HUES64 (cell line): ENCODE data around the gene ADAMTS17.

Source experiments
- H3K27ac ChIP-seq: 2 replicates; pipeline ENCODE4 v1.7.0; 2013; ENCODE audit warnings: low read depth, low read length, inconsistent platforms
- H3K27me3 ChIP-seq: 2 replicates; pipeline ENCODE4 v1.6.1; 2013; ENCODE audit warnings: mild to moderate bottlenecking, low read length; ENCODE audit not compliant: insufficient read depth
- H3K36me3 ChIP-seq: 2 replicates; pipeline ENCODE4 v1.6.1; 2013; ENCODE audit warnings: mild to moderate bottlenecking, low read length; ENCODE audit not compliant: insufficient read depth
- H3K4me1 ChIP-seq: 2 replicates; pipeline ENCODE4 v1.6.1; 2013; ENCODE audit warnings: mild to moderate bottlenecking, low read length, moderate library complexity; ENCODE audit not compliant: insufficient read depth
- H3K4me3 ChIP-seq: 2 replicates; pipeline ENCODE4 v1.5.1; 2013; ENCODE audit warnings: mild to moderate bottlenecking, low read length, moderate library complexity
- H3K9ac ChIP-seq: 2 replicates; pipeline ENCODE4 v1.6.1; 2013; ENCODE audit warnings: mild to moderate bottlenecking, low read depth, low read length
- H3K9me3 ChIP-seq: 2 replicates; pipeline ENCODE4 v1.6.1; 2013; ENCODE audit warnings: low read depth, low read length; ENCODE audit not compliant: insufficient read depth
- WGBS: fragments of 150-250, 120-280 bp; methylation state at CpG from one replicate; pipeline ENCODE4 v1.1.7; 2013; ENCODE audit warnings: missing lambda C conversion rate; 5-methylcytosine and 5-hydroxymethylcytosine counted together

The ADAMTS17 gene

GRCh38 chr15:100308608-100309007, 33.2 kb downstream of the ADAMTS17 start:
- 96% methylated on average over 4 of the region's 4 CpGs for WGBS
- Histone ChIP-seq H3K4me3 (no peak overlapping the region), H3K27ac (no peak overlapping the region), H3K9ac (no peak overlapping the region), H3K9me3 (0 out of 2 replicates have a peak, but pooled peaks cover 7% of the 10 kb centered on the region), H3K4me1 (no peaks in the 10 kb centered on the region), H3K27me3 (no peaks in the 10 kb centered on the region), H3K36me3 (no peaks in the 10 kb centered on the region)

GRCh38 chr15:100308213-100308600, 33.6 kb downstream of the ADAMTS17 start:
- H3K4me3 ChIP-seq, result no peak overlapping the region
- H3K9ac ChIP-seq, result no peak overlapping the region
- no peak overlapping the region for H3K27ac ChIP-seq
- H3K9me3 ChIP-seq, result 0 out of 2 replicates have a peak, but pooled peaks cover 7% of the 10 kb centered on the region
- H3K4me1 ChIP-seq, result no peaks in the 10 kb centered on the region
- 85% methylated on average over 7 of the region's 7 CpGs for WGBS
- H3K36me3 ChIP-seq, result no peaks in the 10 kb centered on the region
- no peaks in the 10 kb centered on the region for H3K27me3 ChIP-seq

GRCh38 chr15:100307241-100308212, 34.2 kb downstream of the ADAMTS17 start:
- 94% methylated on average over 16 of the region's 16 CpGs for WGBS

GRCh38 chr15:100306098-100306497, 35.7 kb downstream of the ADAMTS17 start:
- H3K4me3 ChIP-seq, result no peak overlapping the region
- no peaks in the 10 kb centered on the region for H3K27me3 ChIP-seq
- H3K27ac ChIP-seq, result no peak overlapping the region
- H3K36me3 ChIP-seq, result no peaks in the 10 kb centered on the region
- H3K4me1 ChIP-seq, result no peaks in the 10 kb centered on the region
- H3K9ac ChIP-seq, result no peak overlapping the region
- 96% methylated on average over 8 of the region's 8 CpGs for WGBS
- 0 out of 2 replicates have a peak, but pooled peaks cover under 1% of the 10 kb centered on the region for H3K9me3 ChIP-seq

More at GRCh38 chr15:100307241-100308212, 34.2 kb downstream of the ADAMTS17 start:
- Histone ChIP-seq H3K4me3 (no peak overlapping the region), H3K9ac (no peak overlapping the region), H3K4me1 (no peaks in the 10 kb centered on the region), H3K27me3 (no peaks in the 10 kb centered on the region), H3K36me3 (no peaks in the 10 kb centered on the region), H3K27ac (no peak overlapping the region), H3K9me3 (0 out of 2 replicates have a peak, but pooled peaks cover 6% of the 10 kb centered on the region)

- WGBS, result 100% methylated on average over 2 of the region's 2 CpGs
- H3K27ac ChIP-seq, result no peak overlapping the region
- no peaks in the 10 kb centered on the region for H3K36me3 ChIP-seq
- H3K9me3 ChIP-seq, result peaks cover 10% of the 10 kb centered on the region; the same call in 1 of the 2 replicates
- H3K27me3 ChIP-seq, result no peaks in the 10 kb centered on the region
- no peak overlapping the region for H3K4me3 ChIP-seq
- H3K9ac ChIP-seq, result no peak overlapping the region
- H3K4me1 ChIP-seq, result no peaks in the 10 kb centered on the region
These were observed 39.8 kb downstream of the ADAMTS17 start for GRCh38 chr15:100301910-100302431.

GRCh38 chr15:100298257-100298656, 43.5 kb downstream of the ADAMTS17 start:
- no peak overlapping the region for H3K4me3 ChIP-seq
- no peaks in the 10 kb centered on the region for H3K4me1 ChIP-seq
- peaks cover 10% of the 10 kb centered on the region; the same call in 1 of the 2 replicates for H3K9me3 ChIP-seq
- no peaks in the 10 kb centered on the region for H3K27me3 ChIP-seq
- no peaks in the 10 kb centered on the region for H3K36me3 ChIP-seq
- no peak overlapping the region for H3K9ac ChIP-seq
- no peak overlapping the region for H3K27ac ChIP-seq
- WGBS, result 90% methylated on average over 7 of the region's 7 CpGs

GRCh38 chr15:100297812-100298211, 44.0 kb downstream of the ADAMTS17 start:
- Histone ChIP-seq H3K27me3 (no peaks in the 10 kb centered on the region), H3K4me3 (no peak overlapping the region), H3K9me3 (peaks cover 10% of the 10 kb centered on the region; the same call in 1 of the 2 replicates), H3K36me3 (no peaks in the 10 kb centered on the region), H3K9ac (no peak overlapping the region), H3K27ac (no peak overlapping the region), H3K4me1 (no peaks in the 10 kb centered on the region)
- 77% methylated on average over 9 of the region's 9 CpGs for WGBS

- Histone ChIP-seq H3K36me3 (no peaks in the 10 kb centered on the region), H3K9ac (no peak overlapping the region), H3K27ac (no peak overlapping the region), H3K27me3 (no peaks in the 10 kb centered on the region), H3K4me1 (no peaks in the 10 kb centered on the region), H3K9me3 (peaks cover 12% of the 10 kb centered on the region; the same call in 1 of the 2 replicates), H3K4me3 (no peak overlapping the region)
- WGBS, result 95% methylated on average over 8 of the region's 8 CpGs
These were observed 45.7 kb downstream of the ADAMTS17 start for GRCh38 chr15:100295939-100296565.

GRCh38 chr15:100292010-100292409, 49.8 kb downstream of the ADAMTS17 start:
- Histone ChIP-seq H3K9ac (no peak overlapping the region), H3K27ac (no peak overlapping the region), H3K4me3 (no peak overlapping the region), H3K27me3 (no peaks in the 10 kb centered on the region), H3K9me3 (0 out of 2 replicates have a peak, but pooled peaks cover 3% of the 10 kb centered on the region), H3K36me3 (no peaks in the 10 kb centered on the region), H3K4me1 (no peaks in the 10 kb centered on the region)
- 97% methylated on average over 35 of the region's 35 CpGs for WGBS

- 0 out of 2 replicates have a peak, but pooled peaks cover 3% of the 10 kb centered on the region for H3K9me3 ChIP-seq
- H3K27me3 ChIP-seq, result no peaks in the 10 kb centered on the region
- H3K4me3 ChIP-seq, result no peak overlapping the region
- H3K27ac ChIP-seq, result no peak overlapping the region
- no peak overlapping the region for H3K9ac ChIP-seq
- 55% methylated on average over 2 of the region's 2 CpGs for WGBS
- no peaks in the 10 kb centered on the region for H3K36me3 ChIP-seq
- no peaks in the 10 kb centered on the region for H3K4me1 ChIP-seq
These were observed 50.7 kb downstream of the ADAMTS17 start for GRCh38 chr15:100291106-100291505.
